DOHH2 (cell line): ENCODE measurements around the gene WWC1.

ENCODE experiments used
- H3F3A ChIP-seq: fragments of 200-600 bp; sonication (generic), shearing (Covaris generic); 2 replicates; pipeline ENCODE4 v1.6.0; 2016; ENCODE audit warnings: antibody characterized with exemption, mild to moderate bottlenecking; ENCODE audit not compliant: control insufficient read depth, insufficient read depth
- H3K27ac ChIP-seq: fragments of 200-600 bp; sonication (generic); 2 replicates; pipeline ENCODE4 v1.5.1; 2014; ENCODE audit warnings: low read depth, mild to moderate bottlenecking, low read length, moderate library complexity
- H3K27me3 ChIP-seq: fragments of 200-600 bp; sonication (generic); 2 replicates; pipeline ENCODE4 v1.6.1; 2014; ENCODE audit warnings: mild to moderate bottlenecking, low read length, mixed read lengths; ENCODE audit not compliant: control insufficient read depth
- H3K36me3 ChIP-seq: fragments of 200-600 bp; sonication (generic); 2 replicates; pipeline ENCODE4 v1.6.1; 2014; ENCODE audit warnings: mild to moderate bottlenecking, low read length, moderate library complexity, mixed read lengths; ENCODE audit not compliant: control insufficient read depth
- H3K4me1 ChIP-seq: fragments of 200-600 bp; sonication (generic); 2 replicates; pipeline ENCODE4 v1.6.1; 2014; ENCODE audit warnings: mild to moderate bottlenecking, low read length, mixed read lengths; ENCODE audit not compliant: control insufficient read depth
- H3K4me2 ChIP-seq: fragments of 200-600 bp; sonication (generic); 2 replicates; pipeline ENCODE4 v1.6.0; 2014; ENCODE audit warnings: mild to moderate bottlenecking, low read length, moderate library complexity
- H3K4me3 ChIP-seq: fragments of 200-600 bp; sonication (generic); 2 replicates; pipeline ENCODE4 v1.5.1; 2014; ENCODE audit warnings: mild to moderate bottlenecking, low read length, mixed read lengths
- H3K79me2 ChIP-seq: fragments of 200-600 bp; sonication (generic); 2 replicates; pipeline ENCODE4 v1.6.1; 2014; ENCODE audit warnings: mild to moderate bottlenecking, low read length, mixed read lengths; ENCODE audit not compliant: control insufficient read depth
- H3K9me2 ChIP-seq: fragments of 200-600 bp; sonication (generic); replicated peaks from 2 replicates; pipeline ENCODE4 v1.6.1; 2014; ENCODE audit warnings: mild to moderate bottlenecking, low read length, mixed read lengths; ENCODE audit not compliant: control insufficient read depth
- H3K9me3 ChIP-seq: fragments of 200-600 bp; sonication (generic); 2 replicates; pipeline ENCODE4 v1.6.1; 2014; ENCODE audit warnings: antibody characterized with exemption, low read length, mixed read lengths; ENCODE audit not compliant: control insufficient read depth, insufficient read depth
- H4K20me1 ChIP-seq: fragments of 200-600 bp; sonication (generic); 2 replicates; pipeline ENCODE4 v1.6.0; 2014; ENCODE audit warnings: low read depth, mild to moderate bottlenecking, antibody characterized with exemption, low read length, moderate library complexity; ENCODE audit not compliant: control insufficient read depth, insufficient read depth
- CTCF ChIP-seq: fragments of 200-600 bp; sonication (generic); IDR thresholded peaks from one replicate; pipeline ENCODE4 v1.5.1; 2014; ENCODE audit warnings: antibody characterized with exemption, mild to moderate bottlenecking, low read depth, low read length; ENCODE audit not compliant: poor library complexity, severe bottlenecking
- EZH2phosphoT487 ChIP-seq: fragments of 200-600 bp; sonication (generic); IDR thresholded peaks from 2 replicates; pipeline ENCODE4 v1.6.1; 2017; ENCODE audit warnings: borderline replicate concordance, mild to moderate bottlenecking, antibody characterized with exemption, low read length, moderate library complexity, mixed read lengths

WWC1 gene

DNA sequence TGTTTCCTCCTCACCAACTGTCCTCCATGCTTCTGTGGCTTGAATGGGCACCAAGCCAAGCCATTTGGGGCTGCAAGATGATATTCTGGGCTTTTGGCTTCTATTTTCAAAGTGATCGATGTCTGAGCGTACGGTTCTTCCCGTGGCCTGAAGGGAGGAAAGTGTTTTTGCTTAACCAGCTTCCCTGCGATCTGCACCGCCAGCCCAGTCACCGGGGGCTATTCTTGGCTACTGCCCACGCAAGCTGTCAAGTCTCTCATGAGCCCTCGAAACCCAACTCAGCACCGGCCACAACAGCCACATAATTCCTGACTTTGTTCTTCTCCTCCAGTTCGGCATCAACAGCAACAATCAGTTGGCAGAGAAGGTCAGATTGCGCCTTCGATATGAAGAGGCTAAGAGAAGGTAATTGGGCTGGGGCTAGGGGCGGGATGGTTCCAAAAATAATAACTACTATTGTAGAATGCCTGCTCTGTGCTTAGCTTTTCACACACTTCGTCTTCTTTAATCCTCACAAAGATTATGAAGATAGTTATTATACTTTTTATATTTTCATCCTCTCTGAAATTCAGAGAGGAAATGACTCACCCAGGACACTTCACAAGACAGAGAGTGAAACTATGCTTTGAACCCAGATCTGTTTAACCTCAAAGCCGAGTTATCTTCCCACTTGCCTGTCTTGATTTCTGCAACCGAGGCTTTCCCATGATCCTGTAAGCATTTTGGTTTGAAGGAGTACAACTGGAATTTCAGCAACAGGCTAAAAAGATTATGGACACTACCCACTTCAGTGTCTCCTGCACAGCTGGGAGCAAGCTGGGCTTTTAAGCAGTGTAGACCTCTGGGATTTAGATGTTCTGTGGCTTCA lies 118.4 kb downstream of the WWC1 start:
- Histone ChIP-seq H3K4me1 (no peaks in the 10 kb centered on the region), H3K36me3 (no peaks in the 10 kb centered on the region), H3K4me2 (no peak overlapping the region), H3K9me2 (no peaks in the 10 kb centered on the region), H3K9me3 (no peaks in the 10 kb centered on the region), H3K4me3 (no peak overlapping the region), H3K79me2 (no peaks in the 10 kb centered on the region), H4K20me1 (no peaks in the 10 kb centered on the region), H3K27ac (no peak overlapping the region), H3F3A (no peaks in the 10 kb centered on the region), H3K27me3 (no peaks in the 10 kb centered on the region)
- TF ChIP-seq CTCF (no peak), EZH2phosphoT487 (no peak)

DNA sequence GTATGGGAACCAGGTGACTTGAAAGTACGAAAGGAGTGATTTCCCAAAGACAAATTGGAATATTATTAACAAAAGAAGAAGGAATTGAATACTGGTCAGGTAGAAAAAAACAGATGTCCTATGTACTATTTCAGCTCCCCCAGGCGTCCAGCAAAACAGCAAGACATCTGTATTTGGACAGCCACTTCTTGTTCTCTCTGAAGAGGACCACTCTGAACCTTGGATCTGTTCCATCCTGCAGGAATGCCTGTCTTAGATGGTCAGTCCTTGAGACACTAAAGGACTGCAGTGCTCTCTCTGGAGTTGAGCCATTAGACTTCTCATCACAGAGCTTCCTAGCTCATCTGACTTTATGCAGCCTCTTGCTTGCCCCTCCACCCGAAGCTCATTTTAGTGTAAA lies 120.4 kb downstream of the WWC1 start:
- H3K4me1 ChIP-seq = no peaks in the 10 kb centered on the region
- TF ChIP-seq CTCF = no peak
- no peak for TF ChIP-seq EZH2phosphoT487
- no peaks in the 10 kb centered on the region for H3K79me2 ChIP-seq
- no peak overlapping the region for H3K4me2 ChIP-seq
- H3K9me3 ChIP-seq = no peaks in the 10 kb centered on the region
- no peak overlapping the region for H3K4me3 ChIP-seq
- no peaks in the 10 kb centered on the region for H3K9me2 ChIP-seq
- H3K36me3 ChIP-seq = no peaks in the 10 kb centered on the region
- H3K27ac ChIP-seq = no peak overlapping the region
- no peaks in the 10 kb centered on the region for H3K27me3 ChIP-seq
- H4K20me1 ChIP-seq = no peaks in the 10 kb centered on the region
- H3F3A ChIP-seq = no peaks in the 10 kb centered on the region

DNA sequence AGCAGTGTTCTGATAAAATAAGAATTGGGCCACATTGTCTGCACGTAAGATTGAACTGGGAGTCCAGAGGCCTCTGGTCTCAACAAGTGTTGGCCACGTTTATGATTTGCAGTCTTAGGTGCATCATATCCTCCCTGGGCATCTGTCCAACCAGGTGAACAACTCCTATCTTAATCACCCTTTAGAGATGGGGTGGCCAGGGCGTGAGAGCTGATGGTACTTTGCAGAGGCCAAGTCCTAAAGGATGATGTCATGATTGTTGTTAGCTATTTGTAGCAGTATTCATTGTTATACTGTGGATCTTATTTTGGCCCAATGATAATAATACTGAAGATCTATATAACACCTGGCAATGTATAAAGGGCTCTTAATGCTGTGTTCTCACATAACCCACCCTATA lies 121.6 kb downstream of the WWC1 start:
- H3K4me3 ChIP-seq = no peak overlapping the region
- no peaks in the 10 kb centered on the region for H3F3A ChIP-seq
- no peaks in the 10 kb centered on the region for H3K27me3 ChIP-seq
- no peak overlapping the region for H3K27ac ChIP-seq
- no peaks in the 10 kb centered on the region for H3K9me3 ChIP-seq
- TF ChIP-seq EZH2phosphoT487 = no peak
- TF ChIP-seq CTCF = no peak
- H4K20me1 ChIP-seq = no peaks in the 10 kb centered on the region
- no peaks in the 10 kb centered on the region for H3K79me2 ChIP-seq
- no peaks in the 10 kb centered on the region for H3K4me1 ChIP-seq
- no peaks in the 10 kb centered on the region for H3K36me3 ChIP-seq
- no peak overlapping the region for H3K4me2 ChIP-seq
- no peaks in the 10 kb centered on the region for H3K9me2 ChIP-seq
